Measurements from ENCODE around the gene SAMD9L. TPM values are rescaled to one million over a fixed set of nuclear protein-coding genes. Genes with fewer than 3 reads are reported as not detected.

The SAMD9L gene
- total and polyA plus RNA-seq, 3 donors from 2014 or later = 2.7 to 6.5 (median 5.1) TPM

DNA sequence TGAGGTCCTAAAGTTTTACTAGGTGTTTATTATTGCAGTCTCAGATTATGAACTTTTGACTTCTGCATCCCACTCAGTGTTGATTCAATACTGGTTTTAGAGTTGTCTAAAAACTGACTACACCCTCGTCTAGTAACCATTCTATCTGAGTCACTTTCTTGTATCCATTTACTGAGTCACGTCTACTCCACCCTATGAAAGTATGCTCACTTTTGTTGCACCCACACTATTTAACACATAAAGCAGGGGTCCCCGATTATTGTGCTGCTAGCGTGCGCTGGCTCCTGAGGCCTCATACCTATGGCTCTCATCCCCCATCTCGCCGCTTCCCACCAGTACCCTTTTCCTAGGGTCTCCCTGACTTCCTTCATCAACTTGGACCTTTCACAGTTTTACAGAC lies 32.4 kb downstream of the SAMD9L start:
- intact Hi-C loops (cut with DNase I; ENCODE audit: low total_unique reads) = no loop called here
- DNase-seq = no peak
- no peak overlapping the region for H3K27ac ChIP-seq
- H3K27me3 ChIP-seq = no peaks in the 10 kb centered on the region
- no peaks in the 10 kb centered on the region for H3K9me3 ChIP-seq
- 81 to 87% methylated on average over 7 of the region's 7 CpGs for WGBS, 2 donors
- H3K36me3 ChIP-seq (ENCODE audit: low read depth, missing control alignments) = no peaks in the 10 kb centered on the region
- no peaks in the 10 kb centered on the region for H3K4me1 ChIP-seq
- H3K4me3 ChIP-seq = no peak overlapping the region
- TF ChIP-seq POLR2A (IDR thresholded peaks at IDR 0.05) = no peak
- TF ChIP-seq, protein P1, sequence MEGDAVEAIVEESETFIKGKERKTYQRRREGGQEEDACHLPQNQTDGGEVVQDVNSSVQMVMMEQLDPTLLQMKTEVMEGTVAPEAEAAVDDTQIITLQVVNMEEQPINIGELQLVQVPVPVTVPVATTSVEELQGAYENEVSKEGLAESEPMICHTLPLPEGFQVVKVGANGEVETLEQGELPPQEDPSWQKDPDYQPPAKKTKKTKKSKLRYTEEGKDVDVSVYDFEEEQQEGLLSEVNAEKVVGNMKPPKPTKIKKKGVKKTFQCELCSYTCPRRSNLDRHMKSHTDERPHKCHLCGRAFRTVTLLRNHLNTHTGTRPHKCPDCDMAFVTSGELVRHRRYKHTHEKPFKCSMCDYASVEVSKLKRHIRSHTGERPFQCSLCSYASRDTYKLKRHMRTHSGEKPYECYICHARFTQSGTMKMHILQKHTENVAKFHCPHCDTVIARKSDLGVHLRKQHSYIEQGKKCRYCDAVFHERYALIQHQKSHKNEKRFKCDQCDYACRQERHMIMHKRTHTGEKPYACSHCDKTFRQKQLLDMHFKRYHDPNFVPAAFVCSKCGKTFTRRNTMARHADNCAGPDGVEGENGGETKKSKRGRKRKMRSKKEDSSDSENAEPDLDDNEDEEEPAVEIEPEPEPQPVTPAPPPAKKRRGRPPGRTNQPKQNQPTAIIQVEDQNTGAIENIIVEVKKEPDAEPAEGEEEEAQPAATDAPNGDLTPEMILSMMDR (IDR thresholded peaks at IDR 0.05) = no peak

DNA sequence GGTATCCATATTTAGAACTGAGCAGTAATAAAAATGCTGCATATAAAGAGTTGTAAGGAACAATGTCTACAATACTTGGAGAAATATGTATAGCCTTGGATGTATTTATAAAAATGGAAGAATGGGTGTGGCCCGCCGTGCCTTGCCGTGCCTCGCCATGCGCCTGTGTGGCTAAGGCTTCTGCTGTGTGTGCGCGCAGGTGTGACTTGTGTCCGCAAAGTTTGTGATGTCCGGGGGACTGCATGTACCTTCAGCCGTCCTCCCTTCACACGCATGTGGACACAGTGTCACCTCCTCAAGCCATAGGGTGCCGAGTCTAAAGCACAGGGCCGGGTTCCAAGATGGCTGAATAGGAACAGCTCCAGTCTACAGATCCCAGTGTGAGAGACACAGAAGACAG lies 40.2 kb downstream of the SAMD9L start:
- Histone ChIP-seq H3K9me3 (no peaks in the 10 kb centered on the region), H3K4me1 (no peaks in the 10 kb centered on the region), H3K4me3 (no peak overlapping the region), H3K27ac (no peak overlapping the region), H3K27me3 (no peaks in the 10 kb centered on the region), H3K36me3 (ENCODE audit: low read depth, missing control alignments) (no peaks in the 10 kb centered on the region)
- intact Hi-C loops (cut with DNase I; ENCODE audit: low total_unique reads) = no loop called here
- no peak for DNase-seq
- TF ChIP-seq, protein P1 (IDR thresholded peaks at IDR 0.05) = no peak
- TF ChIP-seq POLR2A (IDR thresholded peaks at IDR 0.05) = no peak
- WGBS, 2 donors = 95 to 96% methylated on average over 13 of the region's 13 CpGs

DNA sequence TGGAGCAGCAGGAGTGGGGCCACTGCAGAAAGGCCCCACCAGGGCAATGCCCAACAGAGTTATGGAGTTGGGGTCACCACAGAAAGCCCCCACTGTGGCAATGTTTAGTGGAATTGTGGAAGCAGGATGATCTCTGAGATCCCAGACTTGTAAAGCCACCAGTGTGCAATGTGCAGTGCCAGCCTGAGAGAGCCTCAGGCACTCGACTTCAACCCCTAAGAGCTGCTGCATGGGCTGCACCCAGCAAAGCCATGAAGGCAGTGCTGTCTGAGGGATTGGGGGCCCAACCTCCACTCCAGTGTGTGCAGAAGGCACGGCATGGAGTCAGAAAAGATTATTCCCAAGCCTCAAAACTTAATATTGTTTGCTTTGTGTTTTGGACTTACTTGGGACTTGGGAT lies 50.8 kb downstream of the SAMD9L start:
- DNase-seq = no peak
- Histone ChIP-seq H3K4me1 (no peaks in the 10 kb centered on the region), H3K9me3 (peaks cover 3% of the 10 kb centered on the region), H3K4me3 (no peak overlapping the region), H3K27ac (no peak overlapping the region), H3K27me3 (no peaks in the 10 kb centered on the region), H3K36me3 (ENCODE audit: low read depth, missing control alignments) (no peaks in the 10 kb centered on the region)
- intact Hi-C loops (cut with DNase I; ENCODE audit: low total_unique reads) = no loop called here
- no peak for TF ChIP-seq POLR2A (IDR thresholded peaks at IDR 0.05)
- WGBS, 2 donors = 86 to 95% methylated on average over 2 of the region's 2 CpGs

DNA sequence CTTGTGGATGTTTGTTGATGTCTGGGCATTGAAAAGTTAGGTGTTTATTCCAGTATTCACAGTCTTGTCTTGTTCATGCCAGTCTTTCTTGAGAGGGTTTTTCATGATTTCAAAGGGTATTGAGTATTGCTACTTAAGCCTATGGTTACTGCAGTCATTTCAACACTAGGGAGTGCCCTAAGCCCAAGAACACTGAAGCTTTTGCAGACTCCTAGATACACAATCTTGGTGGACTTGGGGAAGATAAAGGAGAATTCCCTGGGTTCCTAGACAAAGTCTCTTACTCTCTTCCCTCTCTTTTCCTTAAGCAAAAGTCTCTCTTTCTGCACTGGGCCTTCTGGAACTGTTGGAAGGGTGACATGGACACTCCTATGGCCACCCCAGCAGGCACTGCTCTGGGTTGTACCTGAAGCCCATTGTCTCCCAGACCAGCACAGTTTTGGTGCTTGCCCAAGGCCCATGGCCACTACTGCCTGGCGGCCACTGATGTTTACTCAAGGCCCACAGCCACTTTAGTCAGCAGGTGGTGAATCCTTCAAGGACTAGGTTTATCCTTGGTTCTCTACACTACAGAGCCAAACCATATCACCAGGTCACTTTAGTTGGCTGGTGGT lies 55.3 kb downstream of the SAMD9L start:
- no peak for TF ChIP-seq POLR2A (IDR thresholded peaks at IDR 0.05)
- TF ChIP-seq, protein P1 (IDR thresholded peaks at IDR 0.05) = no peak
- no peak for DNase-seq
- Histone ChIP-seq H3K9me3 (no peaks in the 10 kb centered on the region), H3K27ac (no peak overlapping the region), H3K4me3 (no peak overlapping the region), H3K36me3 (ENCODE audit: low read depth, missing control alignments) (no peaks in the 10 kb centered on the region), H3K4me1 (no peaks in the 10 kb centered on the region), H3K27me3 (no peaks in the 10 kb centered on the region)
- intact Hi-C loops (cut with DNase I; ENCODE audit: low total_unique reads) = no loop called here
- 86 to 93% methylated on average over 1 of the region's 1 CpG for WGBS, 2 donors

Other genes starting within 250 kb of the SAMD9L start
- 1 to 10 TPM; 1.9 to 3.2 TPM for gene SAMD9, start 30.4 kb downstream of the SAMD9L start, total RNA-seq
- gene SAMD9, start 30.4 kb downstream of the SAMD9L start, polyA plus RNA-seq (ENCODE audit: insufficient read depth, low read depth, low replicate concordance) = 0.73 TPM
- gene HEPACAM2, start 78.1 kb upstream of the SAMD9L start, total RNA-seq = 1 to 10 TPM; 2.4 to 2.7 TPM
- 4.6 TPM for gene HEPACAM2, start 78.1 kb upstream of the SAMD9L start, polyA plus RNA-seq (ENCODE audit: insufficient read depth, low read depth, low replicate concordance)
- 10 to 100 TPM; 22.9 to 26.6 TPM for gene VPS50, start 84.0 kb upstream of the SAMD9L start, total RNA-seq
- gene VPS50, start 84.0 kb upstream of the SAMD9L start, polyA plus RNA-seq (ENCODE audit: insufficient read depth, low read depth, low replicate concordance) = 17.5 TPM